K562 (cell line): ENCODE data around the gene UBE2O.

ENCODE experiments used
- ARHGAP35 ChIP-seq: fragments of 450-650 bp; IDR thresholded peaks from 2 replicates; pipeline ENCODE4 v1.6.1; 2018; ENCODE audit not compliant: partially characterized antibody
- NRF1 ChIP-seq, 2 experiments: fragments of 450-650 bp; IDR thresholded peaks in 1 of 2; conservative IDR thresholded peaks in 1 of 2; 2 replicates each; pipeline ENCODE4 v1.6.1; 2014; ENCODE audit warnings: mild to moderate bottlenecking in 2 of 2
- POLR2A ChIP-seq: fragments of 450-650 bp; conservative IDR thresholded peaks from 2 replicates; pipeline ENCODE4 v1.6.1; 2016
- SMC3 ChIP-seq: conservative IDR thresholded peaks from 2 replicates; pipeline ENCODE4 v1.6.1; 2011; ENCODE audit warnings: low read depth, low read length, improper control_type of control experiment; ENCODE audit not compliant: insufficient read depth
- TF ChIP-seq, protein P1 (sequence below): sonication (generic); formaldehyde crosslinking; IDR thresholded peaks from 2 replicates; pipeline ENCODE4 v1.8.0; 2022; ENCODE audit warnings: missing genetic modification reagents, mild to moderate bottlenecking, borderline replicate concordance

DNA sequence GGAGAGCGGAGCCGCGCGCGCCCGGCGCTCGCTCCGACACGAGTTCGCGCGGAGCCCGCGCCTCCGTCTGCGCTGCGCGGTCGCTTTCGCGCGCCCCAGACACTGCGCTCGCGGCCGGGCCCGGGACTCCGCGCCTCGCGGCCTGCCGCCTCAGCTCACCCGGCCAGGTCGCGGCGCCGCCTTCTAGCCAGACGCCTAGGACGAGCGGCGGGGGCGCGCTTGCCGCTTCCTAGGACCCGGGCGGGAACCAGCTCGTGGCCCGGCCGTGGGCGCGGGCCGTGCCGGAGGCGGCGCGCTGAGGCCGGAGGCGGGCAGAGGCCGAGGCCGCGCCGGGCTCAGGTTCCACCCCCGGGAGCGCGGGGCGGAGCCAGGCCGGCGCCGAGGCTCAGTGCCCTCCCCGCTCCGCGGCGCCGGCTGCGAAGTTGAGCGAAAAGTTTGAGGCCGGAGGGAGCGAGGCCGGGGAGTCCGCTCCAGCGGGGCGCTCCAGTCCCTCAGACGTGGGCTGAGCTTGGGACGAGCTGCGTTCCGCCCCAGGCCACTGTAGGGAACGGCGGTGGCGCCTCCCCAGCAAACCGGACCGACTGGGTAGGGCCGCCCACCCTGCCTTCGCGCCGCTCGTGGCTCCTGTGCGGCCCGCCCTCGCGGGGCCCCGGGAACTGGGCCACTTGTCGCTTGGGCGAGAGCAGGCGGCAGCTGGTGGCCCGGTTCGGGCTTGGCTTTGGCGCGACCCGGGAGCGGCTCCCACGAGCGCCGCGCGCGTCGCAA lies 68.5 kb downstream of the UBE2O start, which contains the start of gene SPHK1:
- TF ChIP-seq, protein P1, sequence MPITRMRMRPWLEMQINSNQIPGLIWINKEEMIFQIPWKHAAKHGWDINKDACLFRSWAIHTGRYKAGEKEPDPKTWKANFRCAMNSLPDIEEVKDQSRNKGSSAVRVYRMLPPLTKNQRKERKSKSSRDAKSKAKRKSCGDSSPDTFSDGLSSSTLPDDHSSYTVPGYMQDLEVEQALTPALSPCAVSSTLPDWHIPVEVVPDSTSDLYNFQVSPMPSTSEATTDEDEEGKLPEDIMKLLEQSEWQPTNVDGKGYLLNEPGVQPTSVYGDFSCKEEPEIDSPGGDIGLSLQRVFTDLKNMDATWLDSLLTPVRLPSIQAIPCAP (CRISPR knock-in tag) = no peak
- peak in 1 of 2 experiments; percentile 24; a peak in 2 of 4 replicates for TF ChIP-seq NRF1 (conservative IDR thresholded peaks at IDR 0.05 in 1 of 2, IDR thresholded peaks at IDR 0.05 in 1 of 2)
- TF ChIP-seq POLR2A = peak; percentile 80
- TF ChIP-seq SMC3 = no peak
- TF ChIP-seq ARHGAP35 = no peak
